Spleen (tissue), 7 donors: ENCODE data around the gene CEP76.

Experiments
- POLR2AphosphoS5 ChIP-seq, 3 donors: sonication (generic); formaldehyde crosslinking; IDR thresholded peaks; one replicate each; pipeline ENCODE4 v1.5.1; 2017; ENCODE audit warnings: antibody characterized with exemption in 3 of 3
- TF ChIP-seq, protein P1 (sequence below), 11 experiments: fragments of 200-600 bp in 7 of 11; fragments of 450-650 bp in 4 of 11; sonication (generic) in 4 of 11; IDR thresholded peaks in 8 of 11; conservative IDR thresholded peaks in 3 of 11; 1 replicate in 7 of 11; 2 replicates in 4 of 11; pipeline versions ENCODE4 v1.4.0 to v1.8.0; 2016 to 2021; ENCODE audit warnings: antibody characterized with exemption in 11 of 11, inconsistent platforms in 4 of 11, mild to moderate bottlenecking in 1 of 11
- donor health status: DM: no; HTN: no; CAD: no; lungs with moderate emphysema.
- donor health status: DM: no; HTN: no; CAD: no.
- donor health status: DM: no; HTN: no; CAD: no.

DNA sequence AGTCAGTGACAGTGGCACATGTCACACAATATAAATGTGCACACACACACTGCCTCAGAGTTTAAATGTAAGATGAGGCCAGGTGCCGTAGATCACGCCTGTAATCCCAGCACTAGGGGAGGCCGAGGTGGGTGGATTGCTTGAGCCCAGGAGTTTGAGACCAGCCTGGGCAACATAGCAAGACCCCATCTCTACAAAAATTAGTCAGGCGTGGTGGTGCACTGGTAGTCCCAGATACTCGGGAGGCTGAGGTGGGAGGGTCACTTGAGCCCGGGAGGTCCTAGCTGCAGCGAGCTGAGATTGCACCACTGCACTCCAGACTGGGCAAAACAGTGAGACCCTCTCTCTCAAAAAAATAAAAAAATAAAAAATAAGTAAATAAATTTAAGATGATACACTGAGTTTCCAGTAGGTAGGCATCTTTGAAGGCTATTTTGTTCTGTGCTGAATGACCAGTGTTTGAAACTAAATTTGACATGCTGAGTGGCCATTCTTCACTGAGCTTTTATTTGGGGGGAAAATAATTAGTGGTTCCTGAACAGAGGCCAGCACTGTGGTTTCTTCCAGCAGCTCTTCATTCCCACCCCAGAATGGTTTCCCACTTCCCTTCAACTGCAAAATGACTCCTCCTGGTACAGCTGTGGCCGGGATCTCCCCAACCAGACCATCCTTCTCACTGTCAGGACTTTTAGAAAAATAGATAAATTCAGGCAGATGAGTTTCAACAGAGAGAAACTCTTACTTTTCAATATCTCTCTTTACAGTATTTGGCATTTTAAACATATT is 45.2 kb upstream of the CEP76 start:
- TF ChIP-seq, protein P1, sequence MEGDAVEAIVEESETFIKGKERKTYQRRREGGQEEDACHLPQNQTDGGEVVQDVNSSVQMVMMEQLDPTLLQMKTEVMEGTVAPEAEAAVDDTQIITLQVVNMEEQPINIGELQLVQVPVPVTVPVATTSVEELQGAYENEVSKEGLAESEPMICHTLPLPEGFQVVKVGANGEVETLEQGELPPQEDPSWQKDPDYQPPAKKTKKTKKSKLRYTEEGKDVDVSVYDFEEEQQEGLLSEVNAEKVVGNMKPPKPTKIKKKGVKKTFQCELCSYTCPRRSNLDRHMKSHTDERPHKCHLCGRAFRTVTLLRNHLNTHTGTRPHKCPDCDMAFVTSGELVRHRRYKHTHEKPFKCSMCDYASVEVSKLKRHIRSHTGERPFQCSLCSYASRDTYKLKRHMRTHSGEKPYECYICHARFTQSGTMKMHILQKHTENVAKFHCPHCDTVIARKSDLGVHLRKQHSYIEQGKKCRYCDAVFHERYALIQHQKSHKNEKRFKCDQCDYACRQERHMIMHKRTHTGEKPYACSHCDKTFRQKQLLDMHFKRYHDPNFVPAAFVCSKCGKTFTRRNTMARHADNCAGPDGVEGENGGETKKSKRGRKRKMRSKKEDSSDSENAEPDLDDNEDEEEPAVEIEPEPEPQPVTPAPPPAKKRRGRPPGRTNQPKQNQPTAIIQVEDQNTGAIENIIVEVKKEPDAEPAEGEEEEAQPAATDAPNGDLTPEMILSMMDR (IDR thresholded peaks at IDR 0.05 in 8 of 11, conservative IDR thresholded peaks at IDR 0.05 in 3 of 11): no peak
- no peak for TF ChIP-seq POLR2AphosphoS5 (IDR thresholded peaks at IDR 0.05)
